Measurements from ENCODE around the gene APOOL. TPM values are rescaled to one million over a fixed set of nuclear protein-coding genes. Genes with fewer than 3 reads are reported as not detected.
"Not testable (repeated sequence)": the region's sequence is repeated elsewhere in the genome, so short reads cannot be mapped to it uniquely, and the experiment has no call there.

Gene APOOL
- 10 to 100 TPM; 11.7 to 19.7 TPM for total RNA-seq

GRCh38 chrX:85003655-85004244 is at the start of gene APOOL:
Gene APOOL, plus strand, starts transcription at chrX:85003877. Its CDS starts 36 bp downstream, at chrX:85003913.
- H3K27ac Mint-ChIP-seq = peak within 1 kb of the TSS; percentile 46 to 57
- ATAC-seq (peak; percentile 97 to 98), DNase-seq (ENCODE audit: low spot score) (peak; percentile 85)
- H3K9me3 Mint-ChIP-seq = no peaks in the 10 kb centered on the region
- no peaks in the 10 kb centered on the region for H3K36me3 Mint-ChIP-seq
- peaks cover 6 to 23% of the 10 kb centered on the region in 2 donors for H3K4me1 Mint-ChIP-seq (ENCODE audit: low read depth in 2 of 2)
- peaks cover 0 to 8% of the 10 kb centered on the region in 2 donors for H3K27me3 Mint-ChIP-seq
- peak within 1 kb of the TSS; percentile 81 for H3K4me3 Mint-ChIP-seq

GRCh38 chrX:84956304-84956703 is 47.4 kb upstream of the APOOL start:
- DNase-seq (ENCODE audit: low spot score) (no peak), ATAC-seq (no peak)
- Mint-ChIP-seq H3K4me3 (no peak overlapping the region), H3K27me3 (peaks cover 0 to 2% of the 10 kb centered on the region in 2 donors), H3K27ac (no peak overlapping the region), H3K4me1 (ENCODE audit: low read depth in 2 of 2) (no peaks in the 10 kb centered on the region), H3K9me3 (no peaks in the 10 kb centered on the region), H3K36me3 (no peaks in the 10 kb centered on the region)

DNA sequence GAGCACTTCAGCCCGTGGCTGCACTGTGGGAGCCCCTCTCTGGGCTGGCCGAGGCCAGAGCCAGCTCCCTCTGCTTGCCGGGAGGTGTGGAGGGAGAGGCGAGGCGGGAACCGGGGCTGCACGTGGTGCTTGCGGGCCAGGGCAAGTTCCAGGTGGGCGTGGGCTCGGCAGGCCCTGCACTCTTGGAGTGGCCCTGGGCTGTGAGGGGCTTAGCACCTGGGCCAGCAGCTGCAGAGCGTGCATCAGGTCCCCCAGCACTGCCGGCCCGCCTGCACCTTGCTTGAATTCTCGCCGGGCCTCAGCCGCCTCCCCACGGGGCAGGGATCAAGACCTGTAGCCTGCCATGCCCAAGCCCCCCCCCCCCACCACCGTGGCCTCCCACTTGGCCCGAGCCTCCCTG is 28.9 kb upstream of the APOOL start:
- ATAC-seq (no peak), DNase-seq (ENCODE audit: low spot score) (no peak)
- H3K4me1 Mint-ChIP-seq (ENCODE audit: low read depth in 2 of 2) = no peaks in the 10 kb centered on the region
- no peak overlapping the region for H3K27ac Mint-ChIP-seq
- no peak overlapping the region for H3K4me3 Mint-ChIP-seq
- H3K27me3 Mint-ChIP-seq = peaks cover 0 to 2% of the 10 kb centered on the region in 2 donors
- H3K9me3 Mint-ChIP-seq = no peaks in the 10 kb centered on the region
- H3K36me3 Mint-ChIP-seq = no peaks in the 10 kb centered on the region

DNA sequence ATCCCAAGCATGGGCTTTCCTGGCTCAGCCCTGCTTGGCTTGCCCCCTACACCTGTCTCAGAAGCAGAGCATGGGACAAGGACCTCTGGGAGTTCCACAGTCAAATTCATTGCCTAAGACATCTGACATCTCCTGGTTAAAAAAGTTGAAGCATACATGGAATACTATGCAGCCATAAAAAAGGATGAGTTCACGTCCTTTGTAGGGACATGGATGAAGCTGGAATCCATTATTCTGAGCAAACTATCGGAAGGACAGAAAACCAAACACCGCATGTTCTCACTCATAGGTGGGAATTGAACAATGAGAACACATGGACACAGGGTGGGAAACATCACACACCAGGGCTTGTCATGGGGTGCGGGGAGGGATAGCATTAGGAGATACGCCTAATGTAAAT is 11.9 kb upstream of the APOOL start:
- H3K27me3 Mint-ChIP-seq = peaks cover 8 to 18% of the 10 kb centered on the region in 2 donors
- H3K27ac Mint-ChIP-seq; H3K9me3 Mint-ChIP-seq; ATAC-seq; H3K36me3 Mint-ChIP-seq; DNase-seq (ENCODE audit: low spot score); H3K4me3 Mint-ChIP-seq; H3K4me1 Mint-ChIP-seq (ENCODE audit: low read depth in 2 of 2): not testable (repeated sequence)

GRCh38 chrX:84993150-84993549 is 10.5 kb upstream of the APOOL start:
- Mint-ChIP-seq H3K27ac (no peak overlapping the region), H3K9me3 (no peaks in the 10 kb centered on the region), H3K4me3 (no peak overlapping the region), H3K36me3 (no peaks in the 10 kb centered on the region), H3K4me1 (ENCODE audit: low read depth in 2 of 2) (no peaks in the 10 kb centered on the region), H3K27me3 (peaks cover 10 to 18% of the 10 kb centered on the region in 2 donors)
- no peak for DNase-seq (ENCODE audit: low spot score)
- ATAC-seq = no peak

- DNase-seq (ENCODE audit: low spot score) (no peak), ATAC-seq (no peak)
- Mint-ChIP-seq H3K9me3 (no peaks in the 10 kb centered on the region), H3K27me3 (peaks cover 0 to 10% of the 10 kb centered on the region in 2 donors), H3K27ac (no peak overlapping the region), H3K4me1 (ENCODE audit: low read depth in 2 of 2) (peaks cover 3 to 13% of the 10 kb centered on the region in 2 donors), H3K36me3 (no peaks in the 10 kb centered on the region), H3K4me3 (peak overlapping the region; percentile 32)
These were observed 2.3 kb upstream of the APOOL start for GRCh38 chrX:85001344-85001743.

DNA sequence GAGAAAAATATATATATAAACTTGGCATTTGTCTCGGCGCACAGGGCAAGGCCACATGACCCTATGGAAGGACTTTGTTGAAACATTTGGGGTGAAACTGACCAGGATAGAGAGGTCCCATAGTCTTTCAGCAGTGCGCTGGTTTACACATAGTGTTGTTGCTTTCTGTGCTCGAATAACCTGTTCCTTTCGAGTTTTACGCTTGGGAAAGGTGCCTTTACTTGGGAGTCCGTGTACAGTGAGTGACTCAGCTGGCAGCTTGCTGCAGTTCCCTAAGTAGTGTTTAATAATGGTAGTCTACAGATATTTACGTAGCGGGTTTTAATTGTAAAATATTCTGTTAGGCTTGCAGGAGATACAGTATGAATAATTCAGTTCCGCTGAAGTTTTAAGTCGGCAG is 578 bp downstream of the APOOL start:
- DNase-seq (ENCODE audit: low spot score) = no peak
- H3K4me3 Mint-ChIP-seq = peak overlapping the region; percentile 81
- H3K9me3 Mint-ChIP-seq = no peaks in the 10 kb centered on the region
- peak overlapping the region; percentile 46 to 57 for H3K27ac Mint-ChIP-seq
- H3K4me1 Mint-ChIP-seq (ENCODE audit: low read depth in 2 of 2) = peaks cover 6 to 23% of the 10 kb centered on the region in 2 donors
- H3K36me3 Mint-ChIP-seq = no peaks in the 10 kb centered on the region
- ATAC-seq = no peak
- H3K27me3 Mint-ChIP-seq = peaks cover 0 to 8% of the 10 kb centered on the region in 2 donors

- Mint-ChIP-seq H3K4me1 (ENCODE audit: low read depth in 2 of 2) (peaks cover 12 to 17% of the 10 kb centered on the region in 2 donors), H3K4me3 (no peak overlapping the region), H3K9me3 (peaks cover 3% of the 10 kb centered on the region), H3K36me3 (peaks cover 14% of the 10 kb centered on the region), H3K27ac (no peak overlapping the region), H3K27me3 (no peaks in the 10 kb centered on the region)
- ATAC-seq = no peak
- no peak for DNase-seq (ENCODE audit: low spot score)
These were observed 8.4 kb downstream of the APOOL start for GRCh38 chrX:85012098-85012497.

DNA sequence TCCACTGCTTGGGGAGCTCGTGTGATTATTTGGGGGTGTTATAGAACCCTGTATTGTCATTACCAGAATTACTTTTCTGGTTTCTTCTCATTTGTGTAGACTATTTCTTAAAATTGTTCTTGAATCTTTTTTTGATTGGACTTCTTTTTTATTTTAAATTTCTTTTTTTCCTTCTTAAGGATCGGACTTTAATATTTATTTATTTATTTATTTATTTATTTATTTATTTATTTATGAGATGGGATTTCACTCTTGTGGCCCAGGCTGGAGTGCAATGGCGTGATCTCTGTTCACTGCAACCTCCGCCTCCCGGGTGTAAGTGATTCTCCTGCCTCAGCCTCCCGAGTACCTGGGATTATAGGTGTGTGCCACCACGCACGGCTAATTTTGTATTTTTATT is 11.7 kb downstream of the APOOL start:
- not testable (repeated sequence) for H3K4me3 Mint-ChIP-seq; DNase-seq (ENCODE audit: low spot score); H3K9me3 Mint-ChIP-seq; ATAC-seq; H3K27me3 Mint-ChIP-seq; H3K27ac Mint-ChIP-seq
- Mint-ChIP-seq H3K36me3 (peaks cover 23% of the 10 kb centered on the region), H3K4me1 (ENCODE audit: low read depth in 2 of 2) (peaks cover 13% of the 10 kb centered on the region in 2 donors)

DNA sequence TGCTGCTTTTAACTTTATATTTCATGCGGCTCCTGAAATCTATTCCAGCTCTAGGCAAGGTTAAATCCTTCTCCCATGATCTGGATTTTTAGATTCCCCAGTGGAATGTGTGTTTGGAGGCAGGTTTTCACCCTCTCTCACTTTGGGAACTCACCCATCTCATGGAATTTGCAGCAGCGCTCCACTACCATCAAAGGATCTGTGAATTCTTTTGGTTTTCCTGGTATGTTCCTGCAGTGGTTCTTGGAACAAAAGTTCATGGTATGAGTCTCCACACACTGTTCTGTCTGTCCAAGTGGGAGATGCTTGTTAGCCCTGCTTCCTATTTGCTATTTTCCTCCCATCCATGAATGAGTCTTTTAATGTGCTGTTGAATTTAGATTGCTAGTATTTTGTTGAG is 14.0 kb downstream of the APOOL start:
- peaks cover 5 to 9% of the 10 kb centered on the region in 2 donors for H3K4me1 Mint-ChIP-seq (ENCODE audit: low read depth in 2 of 2)
- no peak overlapping the region for H3K4me3 Mint-ChIP-seq
- peaks cover 3% of the 10 kb centered on the region for H3K9me3 Mint-ChIP-seq
- H3K27ac Mint-ChIP-seq = no peak overlapping the region
- no peaks in the 10 kb centered on the region for H3K27me3 Mint-ChIP-seq
- ATAC-seq (no peak), DNase-seq (ENCODE audit: low spot score) (no peak)
- H3K36me3 Mint-ChIP-seq = peaks cover 13% of the 10 kb centered on the region

- no peak for ATAC-seq
- DNase-seq (ENCODE audit: low spot score) = no peak
- peaks cover 13% of the 10 kb centered on the region for H3K36me3 Mint-ChIP-seq
- H3K27ac Mint-ChIP-seq = no peak overlapping the region
- H3K4me1 Mint-ChIP-seq (ENCODE audit: low read depth in 2 of 2) = peaks cover 0 to 6% of the 10 kb centered on the region in 2 donors
- H3K9me3 Mint-ChIP-seq = peaks cover 3% of the 10 kb centered on the region
- no peak overlapping the region for H3K4me3 Mint-ChIP-seq
- no peaks in the 10 kb centered on the region for H3K27me3 Mint-ChIP-seq
These were observed 14.8 kb downstream of the APOOL start for GRCh38 chrX:85018471-85018870.

GRCh38 chrX:85020216-85020615 is 16.5 kb downstream of the APOOL start:
- Mint-ChIP-seq H3K4me1 (ENCODE audit: low read depth in 2 of 2) (peaks cover 0 to 6% of the 10 kb centered on the region in 2 donors), H3K9me3 (peaks cover 3% of the 10 kb centered on the region), H3K36me3 (peaks cover 13% of the 10 kb centered on the region), H3K4me3 (no peak overlapping the region), H3K27ac (no peak overlapping the region), H3K27me3 (no peaks in the 10 kb centered on the region)
- ATAC-seq (no peak), DNase-seq (ENCODE audit: low spot score) (no peak)

- Mint-ChIP-seq H3K4me1 (ENCODE audit: low read depth in 2 of 2) (peaks cover 6 to 7% of the 10 kb centered on the region in 2 donors), H3K4me3 (no peak overlapping the region), H3K36me3 (peaks cover 1% of the 10 kb centered on the region), H3K27ac (no peak overlapping the region), H3K9me3 (peaks cover under 1% of the 10 kb centered on the region), H3K27me3 (no peaks in the 10 kb centered on the region)
- DNase-seq (ENCODE audit: low spot score) (no peak), ATAC-seq (no peak)
These were observed 20.4 kb downstream of the APOOL start for GRCh38 chrX:85024044-85024443.

- ATAC-seq = no peak
- Mint-ChIP-seq H3K27me3 (no peaks in the 10 kb centered on the region), H3K4me3 (no peak overlapping the region), H3K27ac (no peak overlapping the region), H3K9me3 (no peaks in the 10 kb centered on the region), H3K36me3 (no peaks in the 10 kb centered on the region), H3K4me1 (ENCODE audit: low read depth in 2 of 2) (peaks cover 6 to 9% of the 10 kb centered on the region in 2 donors)
- DNase-seq (ENCODE audit: low spot score) = no peak
These were observed 20.9 kb downstream of the APOOL start for GRCh38 chrX:85024562-85024961.

GRCh38 chrX:85026170-85026569 is 22.5 kb downstream of the APOOL start:
- Mint-ChIP-seq H3K4me1 (ENCODE audit: low read depth in 2 of 2) (peaks cover 6 to 9% of the 10 kb centered on the region in 2 donors), H3K4me3 (no peak overlapping the region), H3K36me3 (no peaks in the 10 kb centered on the region), H3K27me3 (no peaks in the 10 kb centered on the region), H3K27ac (no peak overlapping the region), H3K9me3 (no peaks in the 10 kb centered on the region)
- ATAC-seq (peak in 1 of 2 donors; percentile 32), DNase-seq (ENCODE audit: low spot score) (no peak)

Measured in natural killer cell treated with Interleukin-12 subunit alpha and Interleukin-12 subunit beta and Interleukin-15 and Interleukin-18, amount 100 ng/mL, for 72 hours (primary cell).